Naive thymus-derived CD4-positive, alpha-beta T cell (primary cell): ENCODE results near the gene QKI. TPM values are rescaled to one million over a fixed set of nuclear protein-coding genes. Genes with fewer than 3 reads are reported as not detected.

Source experiments
- ATAC-seq: fragments of 150-1000 bp; cut with Tn5 transposase; 2 replicates; pipeline ENCODE4 v1.10.0; 2021; ENCODE audit warnings: mild to moderate bottlenecking, moderate library complexity
- CTCF ChIA-PET: fragments of 350-600 bp; sonication (Branson Sonifier 250); formaldehyde crosslinking; loops from one replicate; lab custom pipeline; 2021; ENCODE audit warnings: antibody characterized with exemption; lab: Charles Lee
- POLR2A ChIA-PET: fragments of 350-600 bp; sonication (Branson Sonifier 250); formaldehyde crosslinking; loops from one replicate; lab custom pipeline; 2021; ENCODE audit warnings: antibody characterized with exemption, inconsistent platforms; lab: Charles Lee
- DNase-seq, 9 donors: peaks; one replicate each; pipeline versions ENCODE4 v3.0.0 to v3.0.0-alpha.2; 2020 to 2022; ENCODE audit warnings: mixed read lengths in 1 of 9
- H3K27ac ChIP-seq: one replicate; pipeline ENCODE4 v1.7.0; 2013; ENCODE audit warnings: mild to moderate bottlenecking, low read depth, low read length, moderate library complexity
- H3K27me3 ChIP-seq, 2 donors: one replicate each; pipeline ENCODE4 v1.7.0; 2013; ENCODE audit warnings: low read length in 2 of 2, mild to moderate bottlenecking in 2 of 2, moderate library complexity in 2 of 2; ENCODE audit not compliant: control insufficient read depth in 2 of 2, insufficient read depth in 2 of 2
- H3K36me3 ChIP-seq, 3 experiments: 1 replicate in 2 of 3; 2 replicates in 1 of 3; pipeline ENCODE4 v1.7.0; 2013; ENCODE audit warnings: low read length in 3 of 3, mild to moderate bottlenecking in 3 of 3, moderate library complexity in 1 of 3; ENCODE audit not compliant: insufficient read depth in 3 of 3, control insufficient read depth in 2 of 3
- H3K4me1 ChIP-seq, 2 donors: one replicate each; pipeline ENCODE4 v1.7.0; 2013; ENCODE audit warnings: low read length in 2 of 2, mild to moderate bottlenecking in 2 of 2, moderate library complexity in 1 of 2; ENCODE audit not compliant: control insufficient read depth in 2 of 2, insufficient read depth in 2 of 2
- H3K4me3 ChIP-seq: 2 replicates; pipeline ENCODE4 v1.7.0; 2013; ENCODE audit warnings: mild to moderate bottlenecking, low read length
- H3K9me3 ChIP-seq, 3 experiments: 1 replicate in 2 of 3; 2 replicates in 1 of 3; pipeline ENCODE4 v1.7.0; 2013; ENCODE audit warnings: low read length in 3 of 3; ENCODE audit not compliant: control insufficient read depth in 2 of 3
- H3K27ac Mint-ChIP-seq, 9 donors: one replicate each; pipeline ENCODE4 v1.8.0; 2020 to 2022; ENCODE audit warnings: mixed read lengths in 9 of 9, mild to moderate bottlenecking in 8 of 9, moderate library complexity in 5 of 9, inconsistent platforms in 2 of 9
- H3K27me3 Mint-ChIP-seq, 5 donors: one replicate each; pipeline ENCODE4 v1.8.0; 2021 to 2022; ENCODE audit warnings: mixed read lengths in 5 of 5, mild to moderate bottlenecking in 1 of 5
- H3K36me3 Mint-ChIP-seq, 5 donors: one replicate each; pipeline ENCODE4 v1.8.0; 2020 to 2022; ENCODE audit warnings: mixed read lengths in 5 of 5, mild to moderate bottlenecking in 3 of 5, inconsistent platforms in 1 of 5
- H3K4me1 Mint-ChIP-seq, 7 donors: one replicate each; pipeline ENCODE4 v1.8.0; 2020 to 2022; ENCODE audit warnings: mixed read lengths in 7 of 7, mild to moderate bottlenecking in 3 of 7, inconsistent platforms in 1 of 7
- H3K4me3 Mint-ChIP-seq, 10 donors: one replicate each; pipeline ENCODE4 v1.8.0; 2020 to 2022; ENCODE audit warnings: mild to moderate bottlenecking in 10 of 10, mixed read lengths in 10 of 10, moderate library complexity in 6 of 10, inconsistent platforms in 2 of 10
- H3K9me3 Mint-ChIP-seq, 11 donors: one replicate each; pipeline ENCODE4 v1.8.0; 2020 to 2022; ENCODE audit warnings: mixed read lengths in 11 of 11, mild to moderate bottlenecking in 4 of 11, inconsistent platforms in 1 of 11, moderate library complexity in 1 of 11
- intact Hi-C, 2 donors: fragments of 100-400 bp; cut with micrococcal nuclease; formaldehyde crosslinking; loops; one replicate each; pipeline ENCODE4 v1.15.1; 2023
- polyA plus RNA-seq, 2 donors: library from polyadenylated mRNA; unstranded; fragments of 300-500 nt; fragmentation: Illumina TruSeq; gene quantifications; one replicate each; pipeline ENCODE4 v1.2.3, GENCODE V29; 2021
- total RNA-seq, 6 experiments: library from RNA in 5 of 6; stranded (reverse) in 5 of 6; gene quantifications; 1 replicate in 5 of 6; 2 replicates in 1 of 6; pipeline ENCODE4 v1.2.3 and lab custom pipeline; 2021 to 2026

The QKI gene
- total RNA-seq (100 to 1,000 TPM in 1 of 5 experiments, 10 to 100 TPM in 4; 70.1 to 147 (median 72.8) TPM), polyA plus RNA-seq (10 to 100 TPM; 15.0 to 20.8 TPM), total RNA-seq (lab: John Stamatoyannopoulos, UW) (70.4 reads per million, percentile 78 among the genes with 10 or more reads in this experiment)

GRCh38 chr6:163414117-163414945, at the start of gene QKI:
Gene QKI, plus strand, starts transcription at chr6:163414718. Its CDS starts 476 bp downstream, at chr6:163415194.
- peak within 1 kb of the TSS; percentile 87 to 96 (median 92) for H3K27ac Mint-ChIP-seq
- no peaks in the 10 kb centered on the region for H3K9me3 ChIP-seq
- intact Hi-C loops = loop anchor here (1.0 to 10.0 kb wide), 2 partner anchors 340 to 687 kb away; partner anchors contain the start of genes PACRG (in 1 of the 2) and PRKN (in 1 of the 2)
- peak; percentile 77 to 84 (median 83) for DNase-seq
- H3K27me3 Mint-ChIP-seq = peaks cover 0 to 17% (median 0%) of the 10 kb centered on the region in 5 donors
- H3K4me3 ChIP-seq = peak within 1 kb of the TSS; percentile 62
- peak; percentile 70 for ATAC-seq
- ChIA-PET CTCF (no interaction called here), POLR2A (interaction anchor here (0.6 to 2.6 kb wide), 3 partner anchors 8 to 47 kb away, joined by 3 to 14 read pairs (median 14); no protein-coding TSS in a partner anchor)
- peak within 1 kb of the TSS; percentile 89 to 96 (median 92) for H3K4me3 Mint-ChIP-seq
- peaks cover 23 to 51% (median 42%) of the 10 kb centered on the region in 7 donors for H3K4me1 Mint-ChIP-seq
- no peaks in the 10 kb centered on the region for H3K27me3 ChIP-seq
- peaks cover 0 to 5% (median 0%) of the 10 kb centered on the region in 5 donors for H3K36me3 Mint-ChIP-seq
- H3K9me3 Mint-ChIP-seq = peaks cover 0 to 1% (median 0%) of the 10 kb centered on the region in 11 donors
- H3K27ac ChIP-seq = peak within 1 kb of the TSS; percentile 90
- H3K36me3 ChIP-seq = no peaks in the 10 kb centered on the region
- H3K4me1 ChIP-seq = peaks cover 5 to 23% of the 10 kb centered on the region in 2 donors

- H3K9me3 ChIP-seq = no peaks in the 10 kb centered on the region
- ChIA-PET CTCF (no interaction called here), POLR2A (no interaction called here)
- intact Hi-C loops = no loop called here
- Mint-ChIP-seq H3K27ac (no peak overlapping the region), H3K36me3 (no peaks in the 10 kb centered on the region), H3K9me3 (peaks cover 0 to 3% (median 0%) of the 10 kb centered on the region in 11 donors), H3K4me1 (peaks cover 0 to 14% (median 10%) of the 10 kb centered on the region in 7 donors), H3K4me3 (no peak overlapping the region), H3K27me3 (peaks cover 12 to 26% (median 17%) of the 10 kb centered on the region in 5 donors)
- H3K4me1 ChIP-seq = no peaks in the 10 kb centered on the region
- no peaks in the 10 kb centered on the region for H3K27me3 ChIP-seq
- H3K27ac ChIP-seq = no peak overlapping the region
- no peaks in the 10 kb centered on the region for H3K36me3 ChIP-seq
- ATAC-seq (no peak), DNase-seq (no peak)
- no peak overlapping the region for H3K4me3 ChIP-seq
These were observed 48.2 kb upstream of the QKI start for GRCh38 chr6:163366288-163366687.

- no peak overlapping the region for H3K4me3 Mint-ChIP-seq
- ChIA-PET CTCF (no interaction called here), POLR2A (no interaction called here)
- Histone ChIP-seq H3K9me3 (no peaks in the 10 kb centered on the region), H3K36me3 (no peaks in the 10 kb centered on the region), H3K4me3 (no peak overlapping the region), H3K4me1 (no peaks in the 10 kb centered on the region), H3K27ac (no peak overlapping the region), H3K27me3 (no peaks in the 10 kb centered on the region)
- H3K4me1 Mint-ChIP-seq = peaks cover 0 to 14% (median 10%) of the 10 kb centered on the region in 7 donors
- H3K9me3 Mint-ChIP-seq = peaks cover 0 to 3% (median 0%) of the 10 kb centered on the region in 11 donors
- H3K27me3 Mint-ChIP-seq = peaks cover 12 to 21% (median 19%) of the 10 kb centered on the region in 5 donors
- no peak overlapping the region for H3K27ac Mint-ChIP-seq
- no peak for DNase-seq
- H3K36me3 Mint-ChIP-seq = no peaks in the 10 kb centered on the region
- intact Hi-C loops = no loop called here
- no peak for ATAC-seq
These were observed 46.9 kb upstream of the QKI start for GRCh38 chr6:163367497-163368183.

GRCh38 chr6:163369141-163369540, 45.4 kb upstream of the QKI start:
- Histone ChIP-seq H3K4me1 (no peaks in the 10 kb centered on the region), H3K27me3 (no peaks in the 10 kb centered on the region), H3K9me3 (no peaks in the 10 kb centered on the region), H3K4me3 (no peak overlapping the region), H3K36me3 (no peaks in the 10 kb centered on the region), H3K27ac (no peak overlapping the region)
- H3K27me3 Mint-ChIP-seq = peaks cover 16 to 28% (median 19%) of the 10 kb centered on the region in 5 donors
- DNase-seq (no peak), ATAC-seq (no peak)
- intact Hi-C loops = no loop called here
- H3K9me3 Mint-ChIP-seq = peaks cover 0 to 3% (median 0%) of the 10 kb centered on the region in 11 donors
- ChIA-PET POLR2A (no interaction called here), CTCF (interaction anchor here (0.8 kb wide), 1 partner anchor 100 kb away, joined by 3 read pairs; no protein-coding TSS in a partner anchor)
- H3K36me3 Mint-ChIP-seq = no peaks in the 10 kb centered on the region
- no peak overlapping the region for H3K4me3 Mint-ChIP-seq
- H3K4me1 Mint-ChIP-seq = peaks cover 0 to 14% (median 10%) of the 10 kb centered on the region in 7 donors
- H3K27ac Mint-ChIP-seq = no peak overlapping the region

GRCh38 chr6:163369628-163370365, 44.7 kb upstream of the QKI start:
- Mint-ChIP-seq H3K4me3 (peak overlapping the region in 1 of 10 donors; percentile 24), H3K4me1 (peaks cover 0 to 14% (median 10%) of the 10 kb centered on the region in 7 donors), H3K36me3 (no peaks in the 10 kb centered on the region), H3K27ac (peak overlapping the region in 1 of 9 donors; percentile 42), H3K9me3 (peaks cover 0 to 3% (median 0%) of the 10 kb centered on the region in 11 donors), H3K27me3 (peaks cover 16 to 33% (median 19%) of the 10 kb centered on the region in 5 donors)
- Histone ChIP-seq H3K27ac (no peak overlapping the region), H3K9me3 (no peaks in the 10 kb centered on the region), H3K36me3 (no peaks in the 10 kb centered on the region), H3K4me3 (no peak overlapping the region), H3K27me3 (no peaks in the 10 kb centered on the region), H3K4me1 (no peaks in the 10 kb centered on the region)
- CTCF ChIA-PET = interaction anchor here (0.8 kb wide), 1 partner anchor 100 kb away, joined by 3 read pairs; no protein-coding TSS in a partner anchor
- DNase-seq = no peak
- no peak for ATAC-seq
- POLR2A ChIA-PET = no interaction called here
- intact Hi-C loops = no loop called here
